NCI-H526 treated with DMSO at 0.1 percent for 48 hours (cell line): ENCODE measurements around the gene DLEC1.

Source experiments
- DNase-seq: peaks from one replicate; lab custom pipeline; 2025; lab: John Stamatoyannopoulos, UW

Gene DLEC1

DNA sequence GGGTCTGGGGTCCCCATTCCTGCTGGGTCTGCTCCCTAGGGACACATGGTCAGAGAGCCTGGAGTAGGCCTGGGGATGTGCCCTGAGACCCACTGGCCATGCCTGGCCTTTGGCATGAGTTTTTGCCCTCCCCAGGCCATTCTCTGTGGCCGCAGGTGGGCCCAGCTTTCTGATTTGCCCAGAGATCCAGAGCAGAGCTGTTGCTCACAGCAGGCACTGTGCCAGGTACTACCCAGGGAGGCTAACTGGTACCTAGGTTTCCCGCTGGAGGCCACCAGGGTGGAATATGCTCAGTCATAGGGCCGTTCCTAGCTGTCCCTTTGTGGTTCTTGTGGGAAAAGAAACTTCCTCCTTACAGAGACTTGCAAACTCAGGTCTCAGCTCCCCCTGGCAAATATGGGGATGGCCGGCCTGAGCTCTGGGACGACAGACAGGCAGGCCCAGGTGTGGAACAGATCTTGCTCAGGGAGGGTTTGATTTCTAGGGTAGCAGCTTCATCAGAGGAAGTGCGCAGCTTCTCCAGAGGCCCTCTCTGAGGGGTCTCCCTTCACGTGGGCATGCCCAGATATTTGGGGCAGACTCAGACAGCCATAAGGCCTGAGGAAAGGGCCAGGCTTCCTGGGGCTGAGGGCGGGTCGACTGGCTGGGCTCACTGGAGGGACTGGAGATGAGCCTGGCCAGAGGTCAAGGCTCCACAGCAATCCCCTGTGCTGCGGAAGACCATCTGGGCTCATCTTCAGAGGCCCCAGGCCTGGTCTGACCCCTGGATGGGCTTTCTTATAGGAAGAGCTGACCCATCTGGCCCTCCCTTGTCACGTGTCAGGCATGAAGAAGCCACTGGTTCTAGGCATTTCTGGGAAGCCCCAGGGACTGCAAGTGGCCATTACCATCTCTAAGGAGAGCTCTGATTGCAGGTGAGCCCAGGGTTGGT is 69.9 kb downstream of the DLEC1 start:
- no peak for DNase-seq

- no peak for DNase-seq
These were observed 70.7 kb downstream of the DLEC1 start for GRCh38 chr3:38109580-38110313.

DNA sequence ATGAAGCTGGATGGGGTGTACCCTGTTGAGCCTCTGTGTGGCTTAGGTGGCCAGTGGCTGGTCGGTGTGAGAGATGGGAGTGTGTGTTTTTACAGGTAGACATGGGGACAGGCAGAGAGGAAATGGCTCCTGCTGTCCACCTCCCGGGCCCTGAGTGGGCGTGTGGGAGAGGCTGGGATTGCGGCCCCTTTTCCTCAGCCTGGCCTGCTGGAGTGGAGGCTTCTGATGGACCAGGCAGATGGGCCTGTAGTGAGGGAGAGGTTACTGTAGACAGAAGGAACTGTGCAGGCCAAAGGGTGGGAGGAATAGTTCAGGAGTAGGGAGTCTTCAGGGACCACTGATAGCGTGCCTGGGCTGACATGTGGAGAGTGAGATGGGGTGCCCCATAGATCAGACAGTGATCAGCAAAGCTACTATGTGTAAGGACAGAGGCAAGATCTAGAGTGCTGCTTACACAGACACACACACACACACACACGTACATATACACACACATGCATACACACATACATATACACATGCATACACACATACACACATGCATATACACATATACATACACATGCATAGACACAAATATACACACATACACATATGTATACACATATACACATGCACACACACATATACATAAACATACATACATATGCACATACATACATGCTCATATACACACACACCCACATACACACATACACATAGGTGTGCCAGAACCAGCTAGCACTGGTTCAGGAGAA is 71.5 kb downstream of the DLEC1 start:
- no peak for DNase-seq

DNA sequence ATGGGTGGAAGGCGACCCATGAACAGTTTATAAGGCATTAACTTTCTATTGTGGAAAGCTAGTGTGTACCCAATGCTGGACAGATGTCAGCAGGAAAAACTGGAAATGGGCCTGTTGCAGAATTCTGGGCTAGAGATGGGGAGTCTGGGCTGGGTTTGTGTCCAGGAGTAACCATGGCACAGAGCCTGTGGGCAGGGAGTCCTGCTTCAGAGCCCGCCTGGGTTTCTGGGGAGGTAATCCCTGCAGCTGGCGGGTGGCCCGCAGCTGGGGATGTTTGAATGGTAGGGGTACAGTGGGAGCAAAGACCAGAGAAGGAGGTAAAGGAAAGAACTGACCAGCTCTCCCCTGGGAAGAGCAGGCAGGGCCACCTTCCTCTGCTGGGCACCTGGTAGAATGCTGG is 72.2 kb downstream of the DLEC1 start:
- DNase-seq = no peak

- DNase-seq = no peak
These were observed 72.8 kb downstream of the DLEC1 start for GRCh38 chr3:38111696-38112377.

DNA sequence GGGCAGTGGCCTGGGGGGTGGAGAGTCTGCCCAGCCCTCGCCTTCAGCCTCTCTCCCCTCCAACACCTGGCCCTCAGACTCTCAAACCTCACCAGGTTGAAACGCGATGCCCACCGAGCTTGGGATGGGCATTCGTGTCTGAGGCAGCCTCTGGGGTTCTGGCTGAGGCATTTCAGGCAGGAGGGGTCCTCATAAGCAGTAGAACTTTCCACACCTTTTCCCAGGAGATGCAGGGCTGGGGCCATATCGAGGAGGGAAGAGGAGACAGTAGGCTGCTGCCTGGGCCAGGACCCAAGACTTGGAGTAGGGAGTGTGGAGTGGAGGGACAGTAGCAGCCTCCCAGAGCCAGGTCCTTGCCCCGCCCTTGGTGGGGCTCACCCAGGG is 73.4 kb downstream of the DLEC1 start:
- no peak for DNase-seq

GRCh38 chr3:38114052-38114874 is 75.3 kb downstream of the DLEC1 start:
- no peak for DNase-seq

DNA sequence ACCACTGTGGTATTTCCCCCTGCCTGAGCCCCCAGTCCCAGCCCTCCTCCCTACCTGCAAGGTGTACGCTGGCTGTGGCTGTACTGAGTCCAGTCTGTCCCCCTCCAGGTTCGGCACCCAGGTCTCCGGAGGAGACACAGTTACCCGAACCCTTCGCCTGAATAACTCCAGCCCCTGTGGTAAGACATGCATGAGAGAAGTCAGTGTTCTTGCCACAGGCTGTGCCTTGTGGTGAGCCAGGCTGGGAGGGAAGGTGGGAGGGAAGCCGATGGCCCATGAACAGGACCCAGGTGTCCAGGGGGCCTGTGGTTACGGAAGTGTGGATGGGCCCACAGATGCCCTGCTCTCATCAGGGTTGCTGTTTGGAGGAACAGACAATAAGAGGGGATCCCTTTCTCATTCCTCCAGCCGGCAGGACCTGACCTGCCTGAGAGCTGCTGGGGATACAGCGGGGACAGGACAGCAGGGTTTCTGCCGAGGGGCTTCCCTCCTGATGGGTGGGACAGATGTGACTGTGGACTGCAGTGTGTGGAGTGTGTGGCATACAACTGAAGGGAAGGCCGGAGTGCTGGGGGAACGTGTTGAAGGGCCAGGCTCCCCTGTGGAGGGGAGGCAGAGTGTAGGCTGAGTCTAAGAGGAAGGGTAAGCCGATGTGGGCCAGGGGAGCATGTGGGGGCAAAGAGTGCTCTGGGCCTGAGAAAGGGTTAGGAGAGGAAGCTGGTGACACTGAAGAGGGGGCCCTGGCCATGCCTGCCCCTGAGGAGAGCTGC is 76.1 kb downstream of the DLEC1 start:
- no peak for DNase-seq

GRCh38 chr3:38115645-38116427 is 76.8 kb downstream of the DLEC1 start:
- no peak for DNase-seq

- DNase-seq = no peak
These were observed 77.6 kb downstream of the DLEC1 start for GRCh38 chr3:38116471-38117162.

GRCh38 chr3:38117163-38117716 is 78.2 kb downstream of the DLEC1 start:
- no peak for DNase-seq

DNA sequence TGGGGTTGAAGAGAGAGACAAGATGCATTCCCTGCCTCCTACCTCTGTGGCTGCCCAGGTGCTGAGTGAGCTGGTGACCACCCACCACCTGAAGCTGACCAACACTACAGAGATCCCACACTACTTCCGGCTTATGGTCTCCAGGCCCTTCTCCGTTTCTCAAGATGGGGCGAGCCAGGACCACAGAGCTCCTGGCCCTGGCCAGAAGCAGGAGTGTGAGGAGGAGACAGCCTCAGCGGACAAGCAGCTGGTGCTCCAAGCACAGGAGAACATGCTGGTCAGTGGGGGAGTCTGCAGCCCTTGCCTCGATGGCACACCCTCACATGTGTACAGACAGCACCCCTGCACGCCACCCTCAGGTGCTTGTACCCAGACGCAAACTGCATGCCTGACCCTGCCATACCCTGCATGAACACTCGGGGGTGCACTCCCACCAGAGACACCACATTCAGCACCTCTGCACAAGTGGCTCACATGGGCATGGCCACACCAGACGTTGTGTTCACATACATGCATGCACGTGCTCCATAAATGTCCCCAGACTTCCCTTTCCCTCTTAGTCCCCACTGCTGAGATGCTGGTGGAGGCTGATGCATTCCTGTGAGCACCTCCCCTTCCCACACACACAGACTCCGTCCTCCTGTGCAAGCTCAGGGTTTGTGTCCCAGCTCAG is 78.9 kb downstream of the DLEC1 start:
- no peak for DNase-seq

- no peak for DNase-seq
These were observed 79.6 kb downstream of the DLEC1 start for GRCh38 chr3:38118421-38119247.

DNA sequence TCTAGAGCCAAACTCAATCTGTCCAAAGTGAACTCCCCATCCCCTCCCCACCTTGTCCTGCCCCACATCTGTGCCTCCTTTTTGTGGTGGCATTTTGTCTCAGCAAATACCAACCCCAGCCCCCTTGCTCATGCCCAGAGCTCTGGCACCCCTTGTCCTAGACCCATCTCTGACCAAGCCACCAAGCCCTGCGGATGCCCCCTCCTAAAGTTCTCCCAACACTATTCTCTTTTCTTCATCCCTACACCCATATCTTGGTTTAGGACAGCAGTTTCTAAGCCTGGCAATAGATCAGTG is 80.2 kb downstream of the DLEC1 start:
- no peak for DNase-seq

DNA sequence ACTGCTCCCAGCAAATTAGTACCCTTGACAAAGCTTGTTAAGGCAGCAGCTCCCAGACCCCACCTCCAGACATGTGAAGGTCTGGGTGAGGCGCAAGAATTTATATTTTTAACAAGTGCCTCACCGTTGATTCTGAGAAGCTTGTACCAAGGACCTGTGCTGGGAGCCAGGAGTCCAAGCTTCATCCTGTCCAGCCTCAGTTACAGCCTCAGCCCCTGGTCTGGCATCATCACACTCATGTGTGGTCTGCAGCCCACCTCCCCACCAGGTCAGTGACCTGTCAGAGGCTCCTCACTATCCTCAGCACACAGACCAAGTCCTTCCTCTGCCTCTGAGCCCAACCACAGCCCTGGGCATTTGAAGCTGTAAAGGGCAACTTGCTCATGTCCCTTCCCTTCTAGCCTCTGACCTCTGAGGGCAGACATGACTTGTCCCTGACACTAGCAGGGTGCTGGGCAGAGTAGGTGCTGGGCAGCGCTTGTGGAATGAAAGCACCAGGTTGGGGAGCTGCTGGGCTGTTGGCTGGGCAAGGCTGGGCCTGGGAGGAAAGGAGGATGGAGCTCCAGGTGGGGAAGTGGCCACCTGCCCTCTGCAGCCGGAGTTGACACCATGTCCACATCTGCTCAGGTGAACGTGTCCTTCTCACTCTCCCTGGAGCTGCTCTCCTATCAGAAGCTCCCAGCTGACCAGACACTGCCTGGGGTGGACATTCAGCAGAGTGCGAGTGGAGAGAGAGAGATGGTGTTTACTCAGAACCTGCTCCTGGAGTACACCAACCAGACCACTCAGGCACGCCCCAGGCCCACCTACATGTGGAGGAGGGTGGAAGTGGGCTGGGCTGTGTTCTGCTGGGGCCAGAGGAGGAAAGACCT is 81.0 kb downstream of the DLEC1 start:
- no peak for DNase-seq

GRCh38 chr3:38120693-38121450 is 81.9 kb downstream of the DLEC1 start:
- DNase-seq = no peak
